K562 (cell line): ENCODE data around the gene ABT1. TPM values are rescaled to one million over a fixed set of nuclear protein-coding genes. Genes with fewer than 3 reads are reported as not detected.

Experiments used
- DNMT1 ChIP-seq: fragments of 450-650 bp; IDR thresholded peaks from 2 replicates; pipeline ENCODE4 v1.6.1; 2016; ENCODE audit warnings: antibody characterized with exemption, mild to moderate bottlenecking
- ELF4 ChIP-seq: fragments of 450-650 bp; formaldehyde crosslinking; IDR thresholded peaks from 2 replicates; pipeline ENCODE4 v1.4.0; 2022; ENCODE audit warnings: missing genetic modification characterization
- EP300 ChIP-seq: IDR thresholded peaks from 2 replicates; pipeline ENCODE4 v1.6.1; 2012; ENCODE audit warnings: low read length, improper control_type of control experiment
- FOXM1 ChIP-seq, 2 experiments: fragments of 450-650 bp in 1 of 2; sonication (generic) in 1 of 2; formaldehyde crosslinking in 1 of 2; IDR thresholded peaks; 2 replicates each; pipeline versions ENCODE4 v1.6.1 to v1.9.0; 2017 to 2022; ENCODE audit warnings: low read depth in 2 of 2, mild to moderate bottlenecking in 2 of 2, missing genetic modification reagents in 1 of 2, moderate library complexity in 1 of 2
- GTF2E2 ChIP-seq: fragments of 200-800 bp; sonication (Bioruptor generic); IDR thresholded peaks from 2 replicates; pipeline ENCODE4 v1.6.1; 2016; ENCODE audit warnings: missing genetic modification characterization, missing compliant biosample characterization
- NEUROD1 ChIP-seq: fragments of 150-350 bp; IDR thresholded peaks from 2 replicates; pipeline ENCODE4 v1.6.1; 2014; ENCODE audit warnings: borderline replicate concordance, low read length, low read depth; ENCODE audit not compliant: partially characterized antibody
- NFYB ChIP-seq: IDR thresholded peaks from 2 replicates; pipeline ENCODE4 v1.6.1; 2011; ENCODE audit warnings: mild to moderate bottlenecking, moderate library complexity; ENCODE audit not compliant: insufficient read length; ENCODE audit errors: extremely low read depth
- NRF1 ChIP-seq, 2 experiments: fragments of 450-650 bp; IDR thresholded peaks in 1 of 2; conservative IDR thresholded peaks in 1 of 2; 2 replicates each; pipeline ENCODE4 v1.6.1; 2014; ENCODE audit warnings: mild to moderate bottlenecking in 2 of 2
- PURB ChIP-seq: sonication (generic); formaldehyde crosslinking; IDR thresholded peaks from 2 replicates; pipeline ENCODE4 v1.9.0; 2021; ENCODE audit warnings: low read depth, mild to moderate bottlenecking, missing genetic modification reagents
- RAD21 ChIP-seq, 2 experiments: fragments of 250-450 bp in 1 of 2; fragments of 450-650 bp in 1 of 2; sonication (Bioruptor Pico) in 1 of 2; formaldehyde crosslinking in 1 of 2; IDR thresholded peaks in 1 of 2; conservative IDR thresholded peaks in 1 of 2; 2 replicates each; pipeline versions ENCODE4 v1.4.0 to v1.8.0; 2020 to 2022; ENCODE audit warnings: mild to moderate bottlenecking in 2 of 2, moderate library complexity in 1 of 2
- RBFOX2 ChIP-seq: fragments of 200-400 bp; formaldehyde crosslinking; IDR thresholded peaks from 2 replicates; pipeline ENCODE4 v1.6.1; 2017; ENCODE audit warnings: low read depth, mild to moderate bottlenecking, low read length, moderate library complexity
- SIRT6 ChIP-seq: IDR thresholded peaks from one replicate; pipeline ENCODE4 v1.6.1; 2012; ENCODE audit warnings: low read depth, mild to moderate bottlenecking, control low read depth, inconsistent platforms, low read length, moderate library complexity
- SPI1 ChIP-seq: IDR thresholded peaks from 2 replicates; pipeline ENCODE4 v1.6.1; 2011; ENCODE audit warnings: low read depth, low read length, control low read depth, borderline replicate concordance
- STAT6 ChIP-seq: sonication (generic); formaldehyde crosslinking; IDR thresholded peaks from 2 replicates; pipeline ENCODE4 v1.8.1; 2023; ENCODE audit warnings: mild to moderate bottlenecking, missing genetic modification reagents
- TBL1XR1 ChIP-seq, 2 experiments: IDR thresholded peaks; 2 replicates each; pipeline ENCODE4 v1.6.1; 2012; ENCODE audit warnings: improper control_type of control experiment in 2 of 2, low read length in 2 of 2, mild to moderate bottlenecking in 1 of 2
- TBP ChIP-seq: optimal IDR thresholded peaks from 2 replicates; pipeline ENCODE3; 2011; ENCODE audit warnings: low read depth, low read length, improper control_type of control experiment
- TRIM28 ChIP-seq: fragments of 450-650 bp; IDR thresholded peaks from 2 replicates; pipeline ENCODE4 v1.6.1; 2017
- ZFX ChIP-seq: sonication (generic); formaldehyde crosslinking; IDR thresholded peaks from 2 replicates; pipeline ENCODE4 v1.8.0; 2022; ENCODE audit warnings: mild to moderate bottlenecking, missing genetic modification reagents, moderate library complexity
- ZNF165 ChIP-seq: fragments of 250-450 bp; sonication (Bioruptor Pico); IDR thresholded peaks from 2 replicates; pipeline ENCODE4 v1.4.0; 2020; ENCODE audit warnings: borderline replicate concordance
- ZNF24 ChIP-seq: fragments of 450-650 bp; IDR thresholded peaks from 2 replicates; pipeline ENCODE4 v1.6.1; 2016
- ZNF395 ChIP-seq: fragments of 200-800 bp; sonication (Bioruptor generic); IDR thresholded peaks from 2 replicates; pipeline ENCODE4 v1.6.1; 2017; ENCODE audit warnings: missing genetic modification characterization, missing compliant biosample characterization
- ZNF561 ChIP-seq: fragments of 450-650 bp; formaldehyde crosslinking; conservative IDR thresholded peaks from 2 replicates; pipeline ENCODE4 v1.4.0; 2020; ENCODE audit warnings: mild to moderate bottlenecking, moderate library complexity
- polyA plus RNA-seq, 8 experiments: library from polyadenylated mRNA; depleted of rRNA in 4 of 8; stranded (reverse) in 5 of 8; unstranded in 3 of 8; fragments of >200 nt; fragmentation: Nextera tagmentation in 2 of 8; fragmentation: Illumina TruSeq in 1 of 8; extraction: Ambion mirVana in 2 of 8; extraction: Trizol in 1 of 8; gene quantifications; 2 replicates each; pipeline versions ENCODE4 v1.2.1 to v1.2.3, GENCODE V29; 2011 to 2014; ENCODE audit warnings: inconsistent platforms in 1 of 8, missing spikeins in 1 of 8
- total RNA-seq, 7 experiments: library from RNA; depleted of rRNA in 6 of 7; stranded (reverse); fragments of >200 nt in 6 of 7; fragmentation: Illumina TruSeq in 2 of 7; extraction: Trizol in 2 of 7; gene quantifications; 2 replicates each; pipeline versions ENCODE4 v1.2.1 to v1.2.3, GENCODE V29; 2011 to 2021; ENCODE audit warnings: low replicate concordance in 1 of 7

Gene ABT1
- total and polyA plus RNA-seq, 9 of the 15 experiments (the other 6 are each of a cell fraction or from before 2014, with no cell fraction given) = 8.8 to 52.7 (median 40.7) TPM

GRCh38 chr6:26596579-26597388, at the start of gene ABT1 (continued):
- no peak for TF ChIP-seq DNMT1
- no peak for TF ChIP-seq ZNF395 (CRISPR knock-in tag)
- 0 out of 2 replicates have a peak, but pooled peaks have one; percentile 34 for TF ChIP-seq ZNF24
- TF ChIP-seq NEUROD1 = peak; percentile 85
- TF ChIP-seq EP300 = peak; percentile 82
- no peak for TF ChIP-seq NFYB
- peak; percentile 99 for TF ChIP-seq SPI1
- no peak for TF ChIP-seq ZNF561 (CRISPR knock-in tag)
- TF ChIP-seq RBFOX2 = peak; percentile 94
- peak; percentile 45 to 64; a peak in 3 of 4 replicates for TF ChIP-seq NRF1 (conservative IDR thresholded peaks at IDR 0.05 in 1 of 2, IDR thresholded peaks at IDR 0.05 in 1 of 2)
- peak; percentile 84 for TF ChIP-seq ELF4 (CRISPR knock-in tag)
- TF ChIP-seq GTF2E2 (tag) = peak; percentile 73
- no peak; the same call in 1 of the 2 replicates for TF ChIP-seq STAT6 (CRISPR knock-in tag)
- TF ChIP-seq ZNF165 (CRISPR knock-in tag) = no peak
- TF ChIP-seq TRIM28 = no peak
- peak; percentile 86 for TF ChIP-seq TBP
- TF ChIP-seq PURB (CRISPR knock-in tag) = no peak
- TF ChIP-seq FOXM1 (IDR thresholded peaks at IDR 0.05; ENCODE audit: low read depth) = no peak
- 0 out of 2 replicates have a peak, but pooled peaks have one; percentile 18 for TF ChIP-seq FOXM1 (CRISPR knock-in tag; IDR thresholded peaks at IDR 0.05; ENCODE audit: low read depth)
- no peak for TF ChIP-seq SIRT6
- TF ChIP-seq TBL1XR1 (IDR thresholded peaks at IDR 0.05; ENCODE audit: low read length in 2 of 2) = peak in 1 of 2 experiments; percentile 94; a peak in 2 of 4 replicates
- peak; percentile 98 for TF ChIP-seq ZFX (CRISPR knock-in tag)
- 0 out of 4 replicates have a peak, but pooled peaks of 1 of the 2 experiments have one; percentile 4 for TF ChIP-seq RAD21 (CRISPR knock-in tag; conservative IDR thresholded peaks at IDR 0.05 in 1 of 2, IDR thresholded peaks at IDR 0.05 in 1 of 2)
